WERI-Rb-1 (cell line): ENCODE data around the gene NSUN2.

Experiments
- DNase-seq: peaks from one replicate; pipeline ENCODE4 v3.0.0-alpha.2; 2020
- H3K27ac ChIP-seq: fragments of 250-450 bp; sonication (Bioruptor Pico); 2 replicates; pipeline ENCODE4 v1.5.1; 2020; ENCODE audit warnings: mild to moderate bottlenecking, moderate library complexity
- H3K27me3 ChIP-seq: fragments of 250-450 bp; sonication (Bioruptor Pico); 2 replicates; pipeline ENCODE4 v1.5.1; 2021; ENCODE audit warnings: mild to moderate bottlenecking, low read depth, moderate library complexity; ENCODE audit not compliant: insufficient read depth, severe bottlenecking
- H3K36me3 ChIP-seq: fragments of 250-450 bp; sonication (Bioruptor Pico); 2 replicates; pipeline ENCODE4 v1.5.1; 2020; ENCODE audit warnings: mild to moderate bottlenecking, moderate library complexity
- H3K4me3 ChIP-seq: 2 replicates; pipeline ENCODE4 v1.5.1; 2011; ENCODE audit warnings: low read depth, mild to moderate bottlenecking, control low read depth, low read length
- H3K9me3 ChIP-seq: fragments of 250-450 bp; sonication (Bioruptor Pico); 2 replicates; pipeline ENCODE4 v1.5.1; 2021; ENCODE audit warnings: mild to moderate bottlenecking, moderate library complexity; ENCODE audit not compliant: severe bottlenecking
- CTCF ChIP-seq: IDR thresholded peaks from 2 replicates; pipeline ENCODE4 v1.5.1; 2011; ENCODE audit warnings: low read depth, mild to moderate bottlenecking, control low read depth, inconsistent platforms, low read length

The NSUN2 gene

DNA sequence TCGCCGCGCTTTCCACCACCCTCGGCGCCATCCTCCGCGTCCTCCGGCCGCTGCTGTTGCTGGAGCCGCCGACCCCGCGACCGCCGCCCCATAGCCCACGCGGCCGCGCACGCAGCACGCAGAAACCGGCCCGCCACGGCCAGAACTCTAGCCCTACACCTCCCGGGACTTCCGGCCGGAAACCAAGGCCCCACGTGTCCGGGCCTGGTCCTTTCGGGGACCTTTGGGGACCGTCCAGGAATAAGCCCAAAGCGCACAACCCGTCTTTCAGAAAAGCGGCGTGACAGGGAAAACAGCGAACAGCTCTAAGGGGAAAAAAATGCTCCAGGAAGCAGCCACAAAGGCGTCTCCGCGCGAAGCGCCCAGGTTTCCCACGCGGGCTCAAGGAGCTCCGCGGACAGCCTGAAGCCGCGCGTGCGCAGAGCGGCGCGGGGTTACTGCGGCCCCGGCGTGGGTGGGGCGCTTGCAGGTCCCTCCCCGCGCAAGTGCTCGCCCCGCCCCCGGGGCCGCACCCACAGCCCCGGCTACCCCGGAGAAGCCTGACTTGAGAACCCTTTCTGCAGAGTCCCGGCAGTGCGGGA lies at the start of gene NSUN2, which contains the start of gene SRD5A1:
Gene NSUN2, minus strand, starts transcription at position 157 of the 581 bp plus-strand sequence. Its CDS starts 65 bp downstream, at position 92.
Gene SRD5A1, plus strand, starts transcription at position 553 of the 581 bp plus-strand sequence. CDS start 137 bp downstream, outside the sequence.
- peak within 1 kb of the TSS; percentile 93 for H3K4me3 ChIP-seq
- DNase-seq, result peak; percentile 94
- no peak for TF ChIP-seq CTCF
- H3K27me3 ChIP-seq, result no peaks in the 10 kb centered on the region
- no peaks in the 10 kb centered on the region for H3K9me3 ChIP-seq
- peaks cover 42% of the 10 kb centered on the region for H3K36me3 ChIP-seq
- peak within 1 kb of the TSS; percentile 100 for H3K27ac ChIP-seq

DNA sequence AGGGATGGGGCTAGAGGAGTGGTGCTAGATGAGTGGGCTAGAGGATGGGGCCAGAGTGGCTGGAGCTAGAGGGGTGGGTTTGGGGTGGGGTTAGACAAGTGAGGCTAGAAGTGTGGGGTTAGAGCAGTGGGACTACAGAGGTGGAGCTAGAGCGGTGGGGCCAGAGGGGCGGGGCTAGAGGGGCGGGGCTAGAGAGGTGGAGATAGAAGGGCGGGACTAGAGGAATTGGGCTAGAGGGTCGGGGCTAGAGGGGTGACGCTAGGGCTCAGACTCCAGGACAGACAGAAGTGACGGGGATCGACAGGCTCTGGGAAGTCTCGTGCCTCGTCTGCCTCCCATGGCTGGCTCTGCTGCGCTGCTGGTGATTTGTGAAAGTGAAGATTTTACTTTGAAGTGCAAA lies 49.4 kb upstream of the NSUN2 start:
- DNase-seq, result no peak
- TF ChIP-seq CTCF, result no peak

DNA sequence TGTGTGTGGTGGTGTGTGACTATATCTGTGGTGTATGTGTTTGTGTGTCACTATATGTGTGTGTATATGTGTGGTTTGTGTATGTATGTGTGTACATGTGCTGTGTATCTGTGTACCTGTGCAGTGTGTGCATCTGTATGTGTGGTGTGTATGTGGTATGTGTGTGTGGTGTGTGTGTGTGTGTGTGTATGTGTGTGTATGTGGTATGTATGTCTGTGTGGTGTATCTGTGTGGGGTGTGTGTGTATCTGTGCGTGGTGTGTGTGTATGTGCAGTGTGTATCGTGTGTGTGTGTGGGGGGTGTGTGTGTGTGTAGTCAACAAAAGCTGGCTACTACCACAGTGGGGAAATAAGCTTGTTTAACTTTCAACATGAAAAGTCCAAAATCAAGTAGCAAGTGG lies 48.8 kb upstream of the NSUN2 start:
- Histone ChIP-seq H3K27me3 (no peaks in the 10 kb centered on the region), H3K36me3 (no peaks in the 10 kb centered on the region), H3K4me3 (no peak overlapping the region), H3K9me3 (peaks cover 4% of the 10 kb centered on the region), H3K27ac (no peak overlapping the region)
- no peak for DNase-seq
- no peak for TF ChIP-seq CTCF

More for the DNA sequence above, 49.4 kb upstream of the NSUN2 start:
- Histone ChIP-seq H3K27me3 (no peaks in the 10 kb centered on the region), H3K4me3 (no peak overlapping the region), H3K27ac (no peak overlapping the region), H3K36me3 (no peaks in the 10 kb centered on the region), H3K9me3 (peaks cover 4% of the 10 kb centered on the region)

- no peak overlapping the region for H3K27ac ChIP-seq
- no peak for DNase-seq
Observed at GRCh38 chr5:6680922-6681321, 48.1 kb upstream of the NSUN2 start.

GRCh38 chr5:6678385-6678784 lies 45.5 kb upstream of the NSUN2 start:
- no peak overlapping the region for H3K27ac ChIP-seq
- H3K4me3 ChIP-seq, result no peak overlapping the region
- DNase-seq, result no peak
- no peaks in the 10 kb centered on the region for H3K36me3 ChIP-seq
- no peak for TF ChIP-seq CTCF
- peaks cover 9% of the 10 kb centered on the region for H3K9me3 ChIP-seq
- no peaks in the 10 kb centered on the region for H3K27me3 ChIP-seq

More at GRCh38 chr5:6680922-6681321, 48.1 kb upstream of the NSUN2 start:
- TF ChIP-seq CTCF, result no peak
- no peaks in the 10 kb centered on the region for H3K36me3 ChIP-seq
- peaks cover 7% of the 10 kb centered on the region for H3K9me3 ChIP-seq
- H3K27me3 ChIP-seq, result no peaks in the 10 kb centered on the region
- no peak overlapping the region for H3K4me3 ChIP-seq

GRCh38 chr5:6676702-6677101 lies 43.9 kb upstream of the NSUN2 start:
- no peaks in the 10 kb centered on the region for H3K36me3 ChIP-seq
- DNase-seq, result no peak
- no peak overlapping the region for H3K27ac ChIP-seq
- peaks cover 9% of the 10 kb centered on the region for H3K9me3 ChIP-seq
- TF ChIP-seq CTCF, result no peak
- no peak overlapping the region for H3K4me3 ChIP-seq
- no peaks in the 10 kb centered on the region for H3K27me3 ChIP-seq
